GM12878 (cell line): ENCODE measurements around the gene XAGE5. TPM values are rescaled to one million over a fixed set of nuclear protein-coding genes. Genes with fewer than 3 reads are reported as not detected.
"Not testable (repeated sequence)": the region's sequence is repeated elsewhere in the genome, so short reads cannot be mapped to it uniquely, and the experiment has no call there.

Experiments used
- ATAC-seq: fragments of 200-7000 bp; cut with Tn5 transposase; 3 replicates; pipeline ENCODE4 v1.9.1; 2020; ENCODE audit warnings: mild to moderate bottlenecking, moderate library complexity
- BruUV-seq: library from RNA; stranded (reverse); fragments of 400-500 nt; replicated peaks from 2 replicates; lab custom pipeline; 2021; lab: Mats Ljungman, UMichigan
- CTCF ChIA-PET: fragments of 300-600 bp; sonication (Branson Sonifier 250); formaldehyde crosslinking; extraction: SDS; loops from one replicate; lab custom pipeline; 2021; ENCODE audit warnings: inconsistent platforms; lab: Yijun Ruan, JAX
- POLR2A ChIA-PET: fragments of 350-600 bp; formaldehyde crosslinking; extraction: SDS; loops from one replicate; lab custom pipeline; 2021; ENCODE audit warnings: inconsistent platforms; lab: Charles Lee
- RAD21 ChIA-PET: fragments of 300-600 bp; sonication (Branson Sonifier 250); formaldehyde crosslinking; loops from one replicate; lab custom pipeline; 2023; ENCODE audit warnings: antibody characterized with exemption; ENCODE audit not compliant: unreplicated experiment; lab: Charles Lee
- SMC1A ChIA-PET: fragments of 300-600 bp; sonication (Branson Sonifier 250); formaldehyde crosslinking; loops from one replicate; lab custom pipeline; 2023; ENCODE audit not compliant: unreplicated experiment, uncharacterized antibody; lab: Charles Lee
- DNase-seq: peaks from one replicate; pipeline ENCODE4 v3.0.0-alpha.2; 2011; ENCODE audit warnings: low read depth, low spot score
- FAIRE-seq: peaks from 3 replicates; lab custom pipeline; 2011; peaks lifted over from hg19 to GRCh38; lab: Jason Lieb, UNC
- H2AFZ ChIP-seq: 2 replicates; pipeline ENCODE4 v1.6.0; 2011; ENCODE audit warnings: low read depth, low read length, control low read depth; ENCODE audit not compliant: control insufficient read depth
- H3K27ac ChIP-seq: 2 replicates; pipeline ENCODE4 v1.5.1; 2011; ENCODE audit warnings: control low read depth; ENCODE audit not compliant: control insufficient read depth, insufficient read depth
- H3K27me3 ChIP-seq, 2 experiments: replicated peaks in 1 of 2; 2 replicates each; pipeline versions ENCODE4 v1.6.0 to v1.6.1; 2011; ENCODE audit warnings: low read length in 1 of 2; ENCODE audit not compliant: control insufficient read depth in 2 of 2, insufficient read depth in 2 of 2
- H3K36me3 ChIP-seq, 2 experiments: 2 replicates each; pipeline ENCODE4 v1.5.1; 2011; ENCODE audit warnings: low read length in 1 of 2; ENCODE audit not compliant: control insufficient read depth in 2 of 2, insufficient read depth in 2 of 2
- H3K4me1 ChIP-seq: 2 replicates; pipeline ENCODE4 v1.6.1; 2011; ENCODE audit warnings: mild to moderate bottlenecking, low read length, moderate library complexity, mixed read lengths; ENCODE audit not compliant: control insufficient read depth, insufficient read depth
- H3K4me2 ChIP-seq: 2 replicates; pipeline ENCODE4 v1.6.0; 2011; ENCODE audit warnings: control low read depth; ENCODE audit not compliant: control insufficient read depth, insufficient read depth
- H3K4me3 ChIP-seq: fragments of 200-600 bp; sonication (generic); 2 replicates; pipeline ENCODE4 v1.5.1; 2016
- H3K79me2 ChIP-seq: 2 replicates; pipeline ENCODE4 v1.6.0; 2011; ENCODE audit warnings: low read length; ENCODE audit not compliant: control insufficient read depth, insufficient read depth
- H3K9ac ChIP-seq: 2 replicates; pipeline ENCODE4 v1.8.0; 2011; ENCODE audit warnings: low read length, control low read depth, mixed read lengths; ENCODE audit not compliant: control insufficient read depth, insufficient read depth
- H3K9me3 ChIP-seq: replicated peaks from 3 replicates; pipeline ENCODE4 v1.5.1; 2011; ENCODE audit warnings: mild to moderate bottlenecking, low read length; ENCODE audit not compliant: control insufficient read depth, insufficient read depth
- H4K20me1 ChIP-seq: 2 replicates; pipeline ENCODE4 v1.6.0; 2011; ENCODE audit not compliant: control insufficient read depth, insufficient read depth
- BCL3 ChIP-seq: IDR thresholded peaks from 2 replicates; pipeline ENCODE4 v1.6.1; 2011; ENCODE audit warnings: borderline replicate concordance, low read depth, mild to moderate bottlenecking, moderate library complexity, low read length; ENCODE audit not compliant: insufficient read depth, poor library complexity, severe bottlenecking
- RBBP5 ChIP-seq: fragments of 200-600 bp; sonication (generic); conservative IDR thresholded peaks from 2 replicates; pipeline ENCODE4 v1.6.1; 2016
- RCOR1 ChIP-seq: conservative IDR thresholded peaks from 2 replicates; pipeline ENCODE4 v1.6.1; 2012; ENCODE audit warnings: low read depth, low read length, improper control_type of control experiment
- SUPT20H ChIP-seq: IDR thresholded peaks from 2 replicates; pipeline ENCODE4 v1.6.1; 2011; ENCODE audit warnings: low read depth, mild to moderate bottlenecking, low read length, moderate library complexity, borderline replicate concordance; ENCODE audit not compliant: control insufficient read depth
- TAF1 ChIP-seq: IDR thresholded peaks from 2 replicates; pipeline ENCODE4 v1.6.1; 2011; ENCODE audit warnings: mild to moderate bottlenecking, low read depth, low read length, borderline replicate concordance
- TCF7 ChIP-seq: IDR thresholded peaks from 2 replicates; pipeline ENCODE4 v1.6.1; 2014; ENCODE audit warnings: antibody characterized with exemption, borderline replicate concordance
- USF1 ChIP-seq: IDR thresholded peaks from 2 replicates; pipeline ENCODE4 v1.6.1; 2011; ENCODE audit warnings: borderline replicate concordance, low read depth, mild to moderate bottlenecking, moderate library complexity, mixed read lengths, low read length; ENCODE audit not compliant: insufficient read depth; ENCODE audit errors: extremely low read length
- ZNF592 ChIP-seq: fragments of 450-650 bp; IDR thresholded peaks from 2 replicates; pipeline ENCODE4 v1.6.1; 2017; ENCODE audit warnings: mild to moderate bottlenecking, moderate library complexity
- WGBS: methylation state at CpG from one replicate; pipeline ENCODE4 v1.1.6; 2016; ENCODE audit warnings: low lambda C conversion rate; ENCODE audit not compliant: insufficient replicate concordance, insufficient coverage; ENCODE audit errors: missing lambda C conversion rate; 5-methylcytosine and 5-hydroxymethylcytosine counted together
- in situ Hi-C: fragments of 300-500 bp; cut with MboI; formaldehyde crosslinking; loops from 9 replicates; pipeline ENCODE4 v1.14.3; 2018; ENCODE audit warnings: mixed read lengths
- intact Hi-C: fragments of 100-400 bp; cut with micrococcal nuclease; formaldehyde crosslinking; loops from one replicate; pipeline ENCODE4 v1.14.2; 2022; ENCODE audit not compliant: unreplicated experiment
- polyA plus RNA-seq, 11 experiments: library from polyadenylated mRNA; depleted of rRNA in 4 of 11; unstranded in 6 of 11; stranded (reverse) in 5 of 11; fragments of >200 nt; fragmentation: Nextera tagmentation in 4 of 11; fragmentation: Illumina TruSeq in 1 of 11; extraction: Ambion mirVana in 4 of 11; extraction: Trizol in 1 of 11; gene quantifications; 1 replicate in 1 of 11; 2 replicates in 10 of 11; pipeline versions ENCODE4 v1.2.1 to v1.2.3, GENCODE V29; 2011 to 2016; ENCODE audit warnings: inconsistent platforms in 2 of 11, missing spikeins in 2 of 11, low read depth in 1 of 11
- total RNA-seq, 4 experiments: library from RNA; depleted of rRNA in 3 of 4; stranded (reverse); fragments of >200 nt in 3 of 4; fragmentation: Illumina TruSeq in 1 of 4; extraction: Trizol in 1 of 4; gene quantifications; 2 replicates each; pipeline versions ENCODE4 v1.2.1 to v1.2.3, GENCODE V29; 2013 to 2021

The XAGE5 gene
- total and polyA plus RNA-seq, 10 of the 15 experiments (the other 5 are each of a cell fraction or from before 2014, with no cell fraction given): not detected

- H3K4me2 ChIP-seq, H3K9ac ChIP-seq, H3K4me1 ChIP-seq, POLR2A ChIA-PET, ATAC-seq, H4K20me1 ChIP-seq, FAIRE-seq, H3K36me3 ChIP-seq, intact Hi-C loops, H3K27me3 ChIP-seq, H3K79me2 ChIP-seq, BruUV-seq, in situ Hi-C loops, H3K4me3 ChIP-seq, CTCF ChIA-PET, H2AFZ ChIP-seq, DNase-seq, H3K27ac ChIP-seq, SMC1A ChIA-PET, RAD21 ChIA-PET, H3K9me3 ChIP-seq: not testable (repeated sequence)
- WGBS: 22% methylated on average over 3 of the region's 3 CpGs
Measured at GRCh38 chrX:52843619-52844018, 32.5 kb downstream of the XAGE5 start.

- H3K79me2 ChIP-seq: no peaks in the 10 kb centered on the region
- SMC1A ChIA-PET: no interaction called here
- RAD21 ChIA-PET: no interaction called here
- intact Hi-C loops (no loop called here), in situ Hi-C loops (no loop called here)
- no peaks in the 10 kb centered on the region for H3K27me3 ChIP-seq
- no peaks in the 10 kb centered on the region for H3K9me3 ChIP-seq
- no peak overlapping the region for H3K4me2 ChIP-seq
- no peak overlapping the region for H3K9ac ChIP-seq
- H3K27ac ChIP-seq: no peak overlapping the region
- WGBS: 25% methylated on average over 9 of the region's 9 CpGs
- no TSS peak for BruUV-seq
- no peaks in the 10 kb centered on the region for H4K20me1 ChIP-seq
- H3K4me1 ChIP-seq: no peaks in the 10 kb centered on the region
- no peak for ATAC-seq
- no peak for FAIRE-seq
- no peaks in the 10 kb centered on the region for H3K36me3 ChIP-seq
- no peak for DNase-seq
- H2AFZ ChIP-seq: no peak overlapping the region
- POLR2A ChIA-PET: no interaction called here
- CTCF ChIA-PET: no interaction called here
- H3K4me3 ChIP-seq: no peak overlapping the region
- TF ChIP-seq ZNF592 (no peak), SUPT20H (no peak), TAF1 (no peak), BCL3 (no peak), TCF7 (no peak), RBBP5 (no peak), RCOR1 (no peak), USF1 (no peak)
Measured at GRCh38 chrX:52852110-52852860, 41.2 kb downstream of the XAGE5 start.
